GM23338 (cell line): ENCODE results near the gene DDX41.

Source experiments
- CREB1 ChIP-seq: fragments of 250-450 bp; sonication (Bioruptor Pico); IDR thresholded peaks from 2 replicates; pipeline ENCODE4 v1.5.0; 2020; ENCODE audit warnings: low read depth, mild to moderate bottlenecking, moderate library complexity
- EZH2 ChIP-seq: fragments of 200-600 bp; sonication (generic); IDR thresholded peaks from one replicate; pipeline ENCODE4 v1.8.0; 2017; ENCODE audit warnings: antibody characterized with exemption, mild to moderate bottlenecking, low read depth; ENCODE audit not compliant: unreplicated experiment
- EZH2phosphoT487 ChIP-seq: fragments of 200-600 bp; sonication (generic); IDR thresholded peaks from one replicate; pipeline ENCODE4 v1.8.1; 2018; ENCODE audit warnings: antibody characterized with exemption; ENCODE audit not compliant: unreplicated experiment
- JUNB ChIP-seq: IDR thresholded peaks from one replicate; pipeline ENCODE4 v1.6.1; 2016; ENCODE audit warnings: antibody characterized with exemption; ENCODE audit not compliant: unreplicated experiment
- NANOG ChIP-seq: IDR thresholded peaks from 2 replicates; pipeline ENCODE4 v1.6.1; 2016; ENCODE audit warnings: antibody characterized with exemption, borderline replicate concordance
- POLR2AphosphoS5 ChIP-seq: IDR thresholded peaks from 2 replicates; pipeline ENCODE4 v1.6.1; 2016; ENCODE audit warnings: antibody characterized with exemption, low read depth
- STAT1 ChIP-seq: IDR thresholded peaks from one replicate; pipeline ENCODE4 v1.6.1; 2016; ENCODE audit warnings: antibody characterized with exemption; ENCODE audit not compliant: unreplicated experiment
- ZNF114 ChIP-seq: fragments of 250-450 bp; sonication (Bioruptor Pico); IDR thresholded peaks from 2 replicates; pipeline ENCODE4 v1.5.0; 2020; ENCODE audit warnings: mild to moderate bottlenecking, moderate library complexity
- ZNF331 ChIP-seq: fragments of 250-450 bp; sonication (Bioruptor Pico); IDR thresholded peaks from 2 replicates; pipeline ENCODE4 v1.5.0; 2020; ENCODE audit warnings: low read depth, mild to moderate bottlenecking, moderate library complexity
- TF ChIP-seq, protein P1 (sequence below), 2 experiments: fragments of 200-600 bp in 1 of 2; sonication (generic) in 1 of 2; conservative IDR thresholded peaks; 2 replicates each; pipeline versions ENCODE4 v1.5.1 to v1.6.1; 2016 to 2017; ENCODE audit warnings: antibody characterized with exemption in 2 of 2, low read depth in 2 of 2, mild to moderate bottlenecking in 2 of 2, moderate library complexity in 1 of 2
- TF ChIP-seq, protein P2 (sequence below): IDR thresholded peaks from one replicate; pipeline ENCODE4 v1.6.1; 2018; ENCODE audit warnings: antibody characterized with exemption; ENCODE audit not compliant: unreplicated experiment
- TF ChIP-seq, protein P3 (sequence below): IDR thresholded peaks from 2 replicates; pipeline ENCODE4 v1.6.1; 2016; ENCODE audit warnings: antibody characterized with exemption

DNA sequence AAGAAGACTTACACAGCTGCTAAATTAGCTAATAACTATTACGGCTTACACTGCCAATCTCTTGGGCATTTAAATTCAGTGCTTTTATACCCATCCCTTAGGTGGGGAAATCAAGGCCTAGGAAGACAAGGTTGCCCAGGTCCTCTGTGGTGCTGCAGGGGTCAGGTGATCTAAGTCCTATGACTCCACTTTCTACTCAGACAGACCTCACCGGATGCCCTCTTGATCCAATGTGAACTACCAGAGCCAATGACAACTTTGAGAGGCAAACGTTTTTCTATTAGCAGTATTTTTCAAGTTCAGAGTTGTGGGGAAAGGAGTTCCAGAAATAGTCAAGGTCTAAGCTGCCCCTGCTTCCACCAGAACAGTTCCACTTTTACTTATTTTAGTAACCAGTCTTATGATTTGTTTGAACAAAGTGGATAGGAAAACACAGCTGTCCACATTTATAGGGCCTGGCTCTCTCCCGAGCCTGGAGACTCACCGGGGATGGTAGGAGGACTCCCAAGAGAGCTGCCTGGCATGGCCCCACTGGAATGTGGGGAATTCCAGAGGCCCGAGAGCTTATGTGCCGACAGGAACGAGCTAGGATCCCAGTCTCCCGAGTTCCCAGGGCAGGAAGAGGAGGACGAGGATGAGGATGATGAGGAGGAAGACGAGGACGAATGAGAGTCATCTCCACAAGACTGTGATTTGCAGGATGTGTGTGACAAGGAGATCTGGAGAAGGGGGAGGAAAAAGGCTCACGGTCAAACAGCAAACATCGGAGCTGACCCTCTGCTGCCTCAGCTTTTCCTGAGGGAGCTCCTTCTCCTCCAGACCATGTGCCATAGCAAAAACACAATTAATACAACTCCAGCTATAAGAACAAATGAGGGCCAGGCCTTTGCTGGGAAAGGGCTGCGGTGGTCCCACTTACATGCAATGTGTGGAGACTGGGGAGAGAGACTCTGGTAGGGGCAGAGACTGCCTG lies 20.9 kb upstream of the DDX41 start:
- TF ChIP-seq, protein P1, sequence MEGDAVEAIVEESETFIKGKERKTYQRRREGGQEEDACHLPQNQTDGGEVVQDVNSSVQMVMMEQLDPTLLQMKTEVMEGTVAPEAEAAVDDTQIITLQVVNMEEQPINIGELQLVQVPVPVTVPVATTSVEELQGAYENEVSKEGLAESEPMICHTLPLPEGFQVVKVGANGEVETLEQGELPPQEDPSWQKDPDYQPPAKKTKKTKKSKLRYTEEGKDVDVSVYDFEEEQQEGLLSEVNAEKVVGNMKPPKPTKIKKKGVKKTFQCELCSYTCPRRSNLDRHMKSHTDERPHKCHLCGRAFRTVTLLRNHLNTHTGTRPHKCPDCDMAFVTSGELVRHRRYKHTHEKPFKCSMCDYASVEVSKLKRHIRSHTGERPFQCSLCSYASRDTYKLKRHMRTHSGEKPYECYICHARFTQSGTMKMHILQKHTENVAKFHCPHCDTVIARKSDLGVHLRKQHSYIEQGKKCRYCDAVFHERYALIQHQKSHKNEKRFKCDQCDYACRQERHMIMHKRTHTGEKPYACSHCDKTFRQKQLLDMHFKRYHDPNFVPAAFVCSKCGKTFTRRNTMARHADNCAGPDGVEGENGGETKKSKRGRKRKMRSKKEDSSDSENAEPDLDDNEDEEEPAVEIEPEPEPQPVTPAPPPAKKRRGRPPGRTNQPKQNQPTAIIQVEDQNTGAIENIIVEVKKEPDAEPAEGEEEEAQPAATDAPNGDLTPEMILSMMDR (conservative IDR thresholded peaks at IDR 0.05; ENCODE audit: low read depth in 2 of 2), result no peak
- no peak for TF ChIP-seq EZH2phosphoT487
- TF ChIP-seq JUNB, result no peak
- TF ChIP-seq, protein P2, sequence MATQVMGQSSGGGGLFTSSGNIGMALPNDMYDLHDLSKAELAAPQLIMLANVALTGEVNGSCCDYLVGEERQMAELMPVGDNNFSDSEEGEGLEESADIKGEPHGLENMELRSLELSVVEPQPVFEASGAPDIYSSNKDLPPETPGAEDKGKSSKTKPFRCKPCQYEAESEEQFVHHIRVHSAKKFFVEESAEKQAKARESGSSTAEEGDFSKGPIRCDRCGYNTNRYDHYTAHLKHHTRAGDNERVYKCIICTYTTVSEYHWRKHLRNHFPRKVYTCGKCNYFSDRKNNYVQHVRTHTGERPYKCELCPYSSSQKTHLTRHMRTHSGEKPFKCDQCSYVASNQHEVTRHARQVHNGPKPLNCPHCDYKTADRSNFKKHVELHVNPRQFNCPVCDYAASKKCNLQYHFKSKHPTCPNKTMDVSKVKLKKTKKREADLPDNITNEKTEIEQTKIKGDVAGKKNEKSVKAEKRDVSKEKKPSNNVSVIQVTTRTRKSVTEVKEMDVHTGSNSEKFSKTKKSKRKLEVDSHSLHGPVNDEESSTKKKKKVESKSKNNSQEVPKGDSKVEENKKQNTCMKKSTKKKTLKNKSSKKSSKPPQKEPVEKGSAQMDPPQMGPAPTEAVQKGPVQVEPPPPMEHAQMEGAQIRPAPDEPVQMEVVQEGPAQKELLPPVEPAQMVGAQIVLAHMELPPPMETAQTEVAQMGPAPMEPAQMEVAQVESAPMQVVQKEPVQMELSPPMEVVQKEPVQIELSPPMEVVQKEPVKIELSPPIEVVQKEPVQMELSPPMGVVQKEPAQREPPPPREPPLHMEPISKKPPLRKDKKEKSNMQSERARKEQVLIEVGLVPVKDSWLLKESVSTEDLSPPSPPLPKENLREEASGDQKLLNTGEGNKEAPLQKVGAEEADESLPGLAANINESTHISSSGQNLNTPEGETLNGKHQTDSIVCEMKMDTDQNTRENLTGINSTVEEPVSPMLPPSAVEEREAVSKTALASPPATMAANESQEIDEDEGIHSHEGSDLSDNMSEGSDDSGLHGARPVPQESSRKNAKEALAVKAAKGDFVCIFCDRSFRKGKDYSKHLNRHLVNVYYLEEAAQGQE, result no peak
- TF ChIP-seq STAT1, result no peak
- no peak for TF ChIP-seq ZNF331 (CRISPR knock-in tag)
- TF ChIP-seq POLR2AphosphoS5, result no peak
- no peak for TF ChIP-seq EZH2
- TF ChIP-seq NANOG, result no peak
- TF ChIP-seq, protein P3, sequence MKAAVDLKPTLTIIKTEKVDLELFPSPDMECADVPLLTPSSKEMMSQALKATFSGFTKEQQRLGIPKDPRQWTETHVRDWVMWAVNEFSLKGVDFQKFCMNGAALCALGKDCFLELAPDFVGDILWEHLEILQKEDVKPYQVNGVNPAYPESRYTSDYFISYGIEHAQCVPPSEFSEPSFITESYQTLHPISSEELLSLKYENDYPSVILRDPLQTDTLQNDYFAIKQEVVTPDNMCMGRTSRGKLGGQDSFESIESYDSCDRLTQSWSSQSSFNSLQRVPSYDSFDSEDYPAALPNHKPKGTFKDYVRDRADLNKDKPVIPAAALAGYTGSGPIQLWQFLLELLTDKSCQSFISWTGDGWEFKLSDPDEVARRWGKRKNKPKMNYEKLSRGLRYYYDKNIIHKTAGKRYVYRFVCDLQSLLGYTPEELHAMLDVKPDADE, result no peak
- no peak for TF ChIP-seq CREB1 (CRISPR knock-in tag)
- TF ChIP-seq ZNF114, result no peak
